HEK293 (cell line): ENCODE measurements around the gene MC1R.

Source experiments
- ATF2 ChIP-seq: fragments of 450-650 bp; formaldehyde crosslinking; IDR thresholded peaks from 2 replicates; pipeline ENCODE4 v1.5.1; 2016; ENCODE audit warnings: missing biosample characterization, missing genetic modification characterization, low read depth
- BCL11A ChIP-seq: fragments of 450-650 bp; formaldehyde crosslinking; IDR thresholded peaks from 2 replicates; pipeline ENCODE4 v1.5.1; 2016; ENCODE audit warnings: low read depth, missing biosample characterization, missing genetic modification characterization
- GLIS2 ChIP-seq: fragments of 450-650 bp; formaldehyde crosslinking; IDR thresholded peaks from 2 replicates; pipeline ENCODE4 v1.5.1; 2016; ENCODE audit warnings: missing biosample characterization, missing genetic modification characterization
- TCF7L2 ChIP-seq: IDR thresholded peaks from 2 replicates; pipeline ENCODE4 v1.6.1; 2011; ENCODE audit warnings: low read depth, mild to moderate bottlenecking, inconsistent platforms, low read length, moderate library complexity, borderline replicate concordance
- ZBTB21 ChIP-seq: fragments of 450-650 bp; formaldehyde crosslinking; IDR thresholded peaks from 2 replicates; pipeline ENCODE4 v1.5.1; 2017; ENCODE audit warnings: missing biosample characterization, missing genetic modification characterization
- ZNF302 ChIP-seq: fragments of 450-650 bp; formaldehyde crosslinking; IDR thresholded peaks from 2 replicates; pipeline ENCODE4 v1.5.1; 2016; ENCODE audit warnings: missing biosample characterization, missing genetic modification characterization, low read depth
- ZNF37A ChIP-seq: fragments of 450-650 bp; IDR thresholded peaks from 2 replicates; pipeline ENCODE4 v1.5.1; 2018; ENCODE audit warnings: missing biosample characterization, missing genetic modification characterization
- ZNF560 ChIP-seq: fragments of 450-650 bp; formaldehyde crosslinking; IDR thresholded peaks from 2 replicates; pipeline ENCODE4 v1.5.1; 2017; ENCODE audit warnings: missing biosample characterization, missing genetic modification characterization, borderline replicate concordance
- TF ChIP-seq, protein P1 (sequence below): fragments of 450-650 bp; formaldehyde crosslinking; IDR thresholded peaks from 2 replicates; pipeline ENCODE4 v1.5.1; 2016; ENCODE audit warnings: missing biosample characterization, missing genetic modification characterization
- TF ChIP-seq, protein P2 (sequence below): fragments of 450-650 bp; formaldehyde crosslinking; IDR thresholded peaks from 2 replicates; pipeline ENCODE4 v1.5.1; 2016; ENCODE audit warnings: missing biosample characterization, missing genetic modification characterization, borderline replicate concordance
- TF ChIP-seq, protein P3 (sequence below): fragments of 450-650 bp; formaldehyde crosslinking; IDR thresholded peaks from 2 replicates; pipeline ENCODE4 v1.5.1; 2016; ENCODE audit warnings: missing biosample characterization, missing genetic modification characterization

DNA sequence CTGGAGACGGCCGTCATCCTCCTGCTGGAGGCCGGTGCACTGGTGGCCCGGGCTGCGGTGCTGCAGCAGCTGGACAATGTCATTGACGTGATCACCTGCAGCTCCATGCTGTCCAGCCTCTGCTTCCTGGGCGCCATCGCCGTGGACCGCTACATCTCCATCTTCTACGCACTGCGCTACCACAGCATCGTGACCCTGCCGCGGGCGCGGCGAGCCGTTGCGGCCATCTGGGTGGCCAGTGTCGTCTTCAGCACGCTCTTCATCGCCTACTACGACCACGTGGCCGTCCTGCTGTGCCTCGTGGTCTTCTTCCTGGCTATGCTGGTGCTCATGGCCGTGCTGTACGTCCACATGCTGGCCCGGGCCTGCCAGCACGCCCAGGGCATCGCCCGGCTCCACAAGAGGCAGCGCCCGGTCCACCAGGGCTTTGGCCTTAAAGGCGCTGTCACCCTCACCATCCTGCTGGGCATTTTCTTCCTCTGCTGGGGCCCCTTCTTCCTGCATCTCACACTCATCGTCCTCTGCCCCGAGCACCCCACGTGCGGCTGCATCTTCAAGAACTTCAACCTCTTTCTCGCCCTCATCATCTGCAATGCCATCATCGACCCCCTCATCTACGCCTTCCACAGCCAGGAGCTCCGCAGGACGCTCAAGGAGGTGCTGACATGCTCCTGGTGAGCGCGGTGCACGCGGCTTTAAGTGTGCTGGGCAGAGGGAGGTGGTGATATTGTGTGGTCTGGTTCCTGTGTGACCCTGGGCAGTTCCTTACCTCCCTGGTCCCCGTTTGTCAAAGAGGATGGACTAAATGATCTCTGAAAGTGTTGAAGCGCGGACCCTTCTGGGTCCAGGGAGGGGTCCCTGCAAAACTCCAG is 1.1 kb downstream of the MC1R start:
- no peak for TF ChIP-seq ZNF37A (tag by site-specific recombination)
- TF ChIP-seq, protein P1, sequence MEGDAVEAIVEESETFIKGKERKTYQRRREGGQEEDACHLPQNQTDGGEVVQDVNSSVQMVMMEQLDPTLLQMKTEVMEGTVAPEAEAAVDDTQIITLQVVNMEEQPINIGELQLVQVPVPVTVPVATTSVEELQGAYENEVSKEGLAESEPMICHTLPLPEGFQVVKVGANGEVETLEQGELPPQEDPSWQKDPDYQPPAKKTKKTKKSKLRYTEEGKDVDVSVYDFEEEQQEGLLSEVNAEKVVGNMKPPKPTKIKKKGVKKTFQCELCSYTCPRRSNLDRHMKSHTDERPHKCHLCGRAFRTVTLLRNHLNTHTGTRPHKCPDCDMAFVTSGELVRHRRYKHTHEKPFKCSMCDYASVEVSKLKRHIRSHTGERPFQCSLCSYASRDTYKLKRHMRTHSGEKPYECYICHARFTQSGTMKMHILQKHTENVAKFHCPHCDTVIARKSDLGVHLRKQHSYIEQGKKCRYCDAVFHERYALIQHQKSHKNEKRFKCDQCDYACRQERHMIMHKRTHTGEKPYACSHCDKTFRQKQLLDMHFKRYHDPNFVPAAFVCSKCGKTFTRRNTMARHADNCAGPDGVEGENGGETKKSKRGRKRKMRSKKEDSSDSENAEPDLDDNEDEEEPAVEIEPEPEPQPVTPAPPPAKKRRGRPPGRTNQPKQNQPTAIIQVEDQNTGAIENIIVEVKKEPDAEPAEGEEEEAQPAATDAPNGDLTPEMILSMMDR (tag by site-specific recombination), result no peak
- TF ChIP-seq GLIS2, result no peak
- TF ChIP-seq, protein P2, sequence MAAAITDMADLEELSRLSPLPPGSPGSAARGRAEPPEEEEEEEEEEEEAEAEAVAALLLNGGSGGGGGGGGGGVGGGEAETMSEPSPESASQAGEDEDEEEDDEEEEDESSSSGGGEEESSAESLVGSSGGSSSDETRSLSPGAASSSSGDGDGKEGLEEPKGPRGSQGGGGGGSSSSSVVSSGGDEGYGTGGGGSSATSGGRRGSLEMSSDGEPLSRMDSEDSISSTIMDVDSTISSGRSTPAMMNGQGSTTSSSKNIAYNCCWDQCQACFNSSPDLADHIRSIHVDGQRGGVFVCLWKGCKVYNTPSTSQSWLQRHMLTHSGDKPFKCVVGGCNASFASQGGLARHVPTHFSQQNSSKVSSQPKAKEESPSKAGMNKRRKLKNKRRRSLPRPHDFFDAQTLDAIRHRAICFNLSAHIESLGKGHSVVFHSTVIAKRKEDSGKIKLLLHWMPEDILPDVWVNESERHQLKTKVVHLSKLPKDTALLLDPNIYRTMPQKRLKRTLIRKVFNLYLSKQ (tag by site-specific recombination), result no peak
- no peak for TF ChIP-seq TCF7L2
- no peak for TF ChIP-seq ATF2 (tag by site-specific recombination)
- TF ChIP-seq, protein P3, sequence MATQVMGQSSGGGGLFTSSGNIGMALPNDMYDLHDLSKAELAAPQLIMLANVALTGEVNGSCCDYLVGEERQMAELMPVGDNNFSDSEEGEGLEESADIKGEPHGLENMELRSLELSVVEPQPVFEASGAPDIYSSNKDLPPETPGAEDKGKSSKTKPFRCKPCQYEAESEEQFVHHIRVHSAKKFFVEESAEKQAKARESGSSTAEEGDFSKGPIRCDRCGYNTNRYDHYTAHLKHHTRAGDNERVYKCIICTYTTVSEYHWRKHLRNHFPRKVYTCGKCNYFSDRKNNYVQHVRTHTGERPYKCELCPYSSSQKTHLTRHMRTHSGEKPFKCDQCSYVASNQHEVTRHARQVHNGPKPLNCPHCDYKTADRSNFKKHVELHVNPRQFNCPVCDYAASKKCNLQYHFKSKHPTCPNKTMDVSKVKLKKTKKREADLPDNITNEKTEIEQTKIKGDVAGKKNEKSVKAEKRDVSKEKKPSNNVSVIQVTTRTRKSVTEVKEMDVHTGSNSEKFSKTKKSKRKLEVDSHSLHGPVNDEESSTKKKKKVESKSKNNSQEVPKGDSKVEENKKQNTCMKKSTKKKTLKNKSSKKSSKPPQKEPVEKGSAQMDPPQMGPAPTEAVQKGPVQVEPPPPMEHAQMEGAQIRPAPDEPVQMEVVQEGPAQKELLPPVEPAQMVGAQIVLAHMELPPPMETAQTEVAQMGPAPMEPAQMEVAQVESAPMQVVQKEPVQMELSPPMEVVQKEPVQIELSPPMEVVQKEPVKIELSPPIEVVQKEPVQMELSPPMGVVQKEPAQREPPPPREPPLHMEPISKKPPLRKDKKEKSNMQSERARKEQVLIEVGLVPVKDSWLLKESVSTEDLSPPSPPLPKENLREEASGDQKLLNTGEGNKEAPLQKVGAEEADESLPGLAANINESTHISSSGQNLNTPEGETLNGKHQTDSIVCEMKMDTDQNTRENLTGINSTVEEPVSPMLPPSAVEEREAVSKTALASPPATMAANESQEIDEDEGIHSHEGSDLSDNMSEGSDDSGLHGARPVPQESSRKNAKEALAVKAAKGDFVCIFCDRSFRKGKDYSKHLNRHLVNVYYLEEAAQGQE (tag by site-specific recombination), result no peak
- TF ChIP-seq ZNF560, result no peak
- TF ChIP-seq ZBTB21 (tag by site-specific recombination), result no peak
- TF ChIP-seq ZNF302 (tag by site-specific recombination), result no peak
- no peak for TF ChIP-seq BCL11A (tag by site-specific recombination)
